Measurements from ENCODE around the gene GPSM1.

DNA sequence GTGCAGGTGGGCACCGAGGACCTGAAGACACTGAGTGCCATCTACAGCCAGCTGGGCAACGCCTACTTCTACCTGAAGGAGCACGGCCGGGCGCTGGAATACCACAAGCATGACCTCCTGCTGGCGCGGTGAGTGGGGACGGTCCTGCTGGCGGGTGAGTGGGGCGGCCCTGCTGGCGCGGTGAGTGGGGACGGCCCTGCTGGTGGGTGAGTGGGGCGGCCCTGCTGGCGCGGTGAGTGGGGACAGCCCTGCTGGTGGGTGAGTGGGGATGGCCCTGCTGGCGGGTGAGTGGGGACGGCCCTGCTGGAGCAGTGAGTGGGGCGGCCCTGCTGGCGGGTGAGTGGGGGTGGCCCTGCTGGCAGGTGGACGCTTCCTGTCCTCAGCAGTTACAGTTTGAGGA, 7.2 kb downstream of the GPSM1 start:
- TF ChIP-seq POLR2A (IDR thresholded peaks at IDR 0.05): no peak
- TF ChIP-seq, protein P1, sequence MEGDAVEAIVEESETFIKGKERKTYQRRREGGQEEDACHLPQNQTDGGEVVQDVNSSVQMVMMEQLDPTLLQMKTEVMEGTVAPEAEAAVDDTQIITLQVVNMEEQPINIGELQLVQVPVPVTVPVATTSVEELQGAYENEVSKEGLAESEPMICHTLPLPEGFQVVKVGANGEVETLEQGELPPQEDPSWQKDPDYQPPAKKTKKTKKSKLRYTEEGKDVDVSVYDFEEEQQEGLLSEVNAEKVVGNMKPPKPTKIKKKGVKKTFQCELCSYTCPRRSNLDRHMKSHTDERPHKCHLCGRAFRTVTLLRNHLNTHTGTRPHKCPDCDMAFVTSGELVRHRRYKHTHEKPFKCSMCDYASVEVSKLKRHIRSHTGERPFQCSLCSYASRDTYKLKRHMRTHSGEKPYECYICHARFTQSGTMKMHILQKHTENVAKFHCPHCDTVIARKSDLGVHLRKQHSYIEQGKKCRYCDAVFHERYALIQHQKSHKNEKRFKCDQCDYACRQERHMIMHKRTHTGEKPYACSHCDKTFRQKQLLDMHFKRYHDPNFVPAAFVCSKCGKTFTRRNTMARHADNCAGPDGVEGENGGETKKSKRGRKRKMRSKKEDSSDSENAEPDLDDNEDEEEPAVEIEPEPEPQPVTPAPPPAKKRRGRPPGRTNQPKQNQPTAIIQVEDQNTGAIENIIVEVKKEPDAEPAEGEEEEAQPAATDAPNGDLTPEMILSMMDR (IDR thresholded peaks at IDR 0.05 in 4 of 5, conservative IDR thresholded peaks at IDR 0.05 in 1 of 5): no peak
